Epithelial cell of proximal tubule (primary cell): ENCODE measurements around the gene RNF123. TPM values are rescaled to one million over a fixed set of nuclear protein-coding genes. Genes with fewer than 3 reads are reported as not detected.

Source experiments
- DNase-seq: peaks from one replicate; pipeline ENCODE4 v3.0.0-alpha.2; 2011; ENCODE audit warnings: low read depth
- H3K4me3 ChIP-seq: 2 replicates; pipeline ENCODE4 v1.5.1; 2011; ENCODE audit warnings: low read depth, mild to moderate bottlenecking, low read length
- CTCF ChIP-seq: conservative IDR thresholded peaks from 2 replicates; pipeline ENCODE4 v1.5.1; 2012; ENCODE audit warnings: low read depth, mild to moderate bottlenecking, low read length
- total RNA-seq: library from RNA; depleted of rRNA; stranded (reverse); fragments of >200 nt; gene quantifications from 2 replicates; pipeline ENCODE4 v1.2.3, GENCODE V29; 2015

RNF123 gene
- total RNA-seq, 1 donor from 2014 or later: 18.0 TPM

GRCh38 chr3:49751501-49751900, 62.1 kb downstream of the RNF123 start:
- H3K4me3 ChIP-seq: no peak overlapping the region
- DNase-seq: no peak
- no peak for TF ChIP-seq CTCF

- DNase-seq: no peak
- no peak overlapping the region for H3K4me3 ChIP-seq
- TF ChIP-seq CTCF: no peak
Observed at GRCh38 chr3:49754536-49754935, 65.2 kb downstream of the RNF123 start.

- TF ChIP-seq CTCF: no peak
Observed at GRCh38 chr3:49756036-49756435, 66.7 kb downstream of the RNF123 start.

GRCh38 chr3:49757197-49757596, 67.8 kb downstream of the RNF123 start:
- no peak for DNase-seq
- H3K4me3 ChIP-seq: no peak overlapping the region
- TF ChIP-seq CTCF: no peak

More at GRCh38 chr3:49756036-49756435, 66.7 kb downstream of the RNF123 start:
- DNase-seq: no peak
- H3K4me3 ChIP-seq: no peak overlapping the region

GRCh38 chr3:49759226-49759625, 69.9 kb downstream of the RNF123 start:
- no peak for DNase-seq
- no peak for TF ChIP-seq CTCF
- H3K4me3 ChIP-seq: no peak overlapping the region

GRCh38 chr3:49761661-49762060, 72.3 kb downstream of the RNF123 start:
- no peak for TF ChIP-seq CTCF

GRCh38 chr3:49763981-49764380, 74.6 kb downstream of the RNF123 start:
- no peak for TF ChIP-seq CTCF
- no peak overlapping the region for H3K4me3 ChIP-seq
- no peak for DNase-seq

More at GRCh38 chr3:49761661-49762060, 72.3 kb downstream of the RNF123 start:
- H3K4me3 ChIP-seq: no peak overlapping the region
- no peak for DNase-seq
